Mesodermal cell (in vitro differentiated cells): Measurements from ENCODE around the gene MAP3K8.
A peak's percentile ranks its signal among the peaks of the same experiment; 100 is the strongest.
"Not testable (repeated sequence)": the region's sequence is repeated elsewhere in the genome, so short reads cannot be mapped to it uniquely, and the experiment has no call there.

Source experiments
- H3K27ac ChIP-seq: 2 replicates; pipeline ENCODE4 v1.7.0; 2013; ENCODE audit warnings: mild to moderate bottlenecking, low read depth, low read length, moderate library complexity; ENCODE audit not compliant: severe bottlenecking
- H3K36me3 ChIP-seq: 2 replicates; pipeline ENCODE4 v1.7.1; 2013; ENCODE audit warnings: mild to moderate bottlenecking, low read length, moderate library complexity; ENCODE audit not compliant: control insufficient read depth, insufficient read depth
- H3K4me1 ChIP-seq: one replicate; pipeline ENCODE4 v1.7.1; 2013; ENCODE audit warnings: mild to moderate bottlenecking, low read length; ENCODE audit not compliant: insufficient read depth, control insufficient read depth, poor library complexity, severe bottlenecking
- H3K4me3 ChIP-seq: 2 replicates; pipeline ENCODE4 v1.7.0; 2013; ENCODE audit warnings: low read length, control low read depth, mild to moderate bottlenecking; ENCODE audit not compliant: insufficient read depth, poor library complexity, severe bottlenecking; ENCODE audit errors: extremely low read depth
- H3K9me3 ChIP-seq: 2 replicates; pipeline ENCODE4 v1.7.1; 2013; ENCODE audit warnings: mild to moderate bottlenecking, low read length, moderate library complexity; ENCODE audit not compliant: control insufficient read depth
- WGBS, 2 experiments: methylation state at CpG; one replicate each; pipeline ENCODE4 v1.1.5; 2013; ENCODE audit warnings: missing lambda C conversion rate in 2 of 2; ENCODE audit not compliant: insufficient coverage in 2 of 2; 5-methylcytosine and 5-hydroxymethylcytosine counted together

Gene MAP3K8

GRCh38 chr10:30435073-30435422, 1.1 kb downstream of the MAP3K8 start:
- 2 to 3% methylated on average over 9 to 10 of the region's 13 CpGs for WGBS, 2 experiments
- peak overlapping the region; percentile 99 for H3K27ac ChIP-seq
- peaks cover 16% of the 10 kb centered on the region for H3K36me3 ChIP-seq
- H3K9me3 ChIP-seq, result no peaks in the 10 kb centered on the region
- peak overlapping the region; percentile 93 for H3K4me3 ChIP-seq
- H3K4me1 ChIP-seq, result peaks cover 15% of the 10 kb centered on the region

- Histone ChIP-seq H3K36me3 (peaks cover 19% of the 10 kb centered on the region), H3K27ac (peak overlapping the region; percentile 65), H3K4me1 (peaks cover 15% of the 10 kb centered on the region), H3K4me3 (peak overlapping the region; percentile 93)
- 56 to 66% methylated on average over 8 of the region's 15 CpGs for WGBS, 2 experiments
- not testable (repeated sequence) for H3K9me3 ChIP-seq
Measured at GRCh38 chr10:30435499-30436167, 1.6 kb downstream of the MAP3K8 start.

- peak overlapping the region; percentile 65 for H3K27ac ChIP-seq
- H3K36me3 ChIP-seq, result peaks cover 21% of the 10 kb centered on the region
- peaks cover 15% of the 10 kb centered on the region for H3K4me1 ChIP-seq
- 13% methylated on average over 3 to 4 of the region's 7 CpGs for WGBS, 2 experiments
- H3K9me3 ChIP-seq, result no peaks in the 10 kb centered on the region
- H3K4me3 ChIP-seq, result peak overlapping the region; percentile 93
Measured at GRCh38 chr10:30436191-30436611, 2.2 kb downstream of the MAP3K8 start.

GRCh38 chr10:30436671-30437030, 2.7 kb downstream of the MAP3K8 start:
- H3K27ac ChIP-seq, result peak overlapping the region; percentile 65

GRCh38 chr10:30437031-30437841, 3.3 kb downstream of the MAP3K8 start:
- Histone ChIP-seq H3K27ac (peak overlapping the region; percentile 65), H3K36me3 (peaks cover 31% of the 10 kb centered on the region), H3K4me1 (peaks cover 15% of the 10 kb centered on the region), H3K9me3 (no peaks in the 10 kb centered on the region), H3K4me3 (peak overlapping the region; percentile 93)
- WGBS, 2 experiments, result 50 to 55% methylated on average over 9 to 11 of the region's 13 CpGs

More at GRCh38 chr10:30436671-30437030, 2.7 kb downstream of the MAP3K8 start:
- 26 to 44% methylated on average over 3 of the region's 3 CpGs for WGBS, 2 experiments
- H3K4me3 ChIP-seq, result peak overlapping the region; percentile 93
- H3K36me3 ChIP-seq, result peaks cover 25% of the 10 kb centered on the region
- peaks cover 15% of the 10 kb centered on the region for H3K4me1 ChIP-seq
- H3K9me3 ChIP-seq, result no peaks in the 10 kb centered on the region

GRCh38 chr10:30438021-30438850, 4.3 kb downstream of the MAP3K8 start:
- Histone ChIP-seq H3K4me1 (peaks cover 15% of the 10 kb centered on the region), H3K9me3 (no peaks in the 10 kb centered on the region), H3K36me3 (peaks cover 40% of the 10 kb centered on the region), H3K27ac (peak overlapping the region; percentile 42), H3K4me3 (no peak overlapping the region)
- WGBS, 2 experiments, result 63 to 73% methylated on average over 4 to 5 of the region's 5 CpGs

- H3K4me1 ChIP-seq, result peaks cover 15% of the 10 kb centered on the region
- WGBS, 2 experiments, result 93 to 95% methylated on average over 2 of the region's 3 CpGs
- H3K4me3 ChIP-seq, result no peak overlapping the region
- no peak overlapping the region for H3K27ac ChIP-seq
- H3K36me3 ChIP-seq, result peaks cover 45% of the 10 kb centered on the region
- H3K9me3 ChIP-seq, result no peaks in the 10 kb centered on the region
Measured at GRCh38 chr10:30439931-30440330, 5.9 kb downstream of the MAP3K8 start.

- peaks cover 15% of the 10 kb centered on the region for H3K4me1 ChIP-seq
- peaks cover 49% of the 10 kb centered on the region for H3K36me3 ChIP-seq
- 91 to 92% methylated on average over 3 of the region's 4 CpGs for WGBS, 2 experiments
Measured at GRCh38 chr10:30442019-30442606, 8.1 kb downstream of the MAP3K8 start.

GRCh38 chr10:30443049-30443448, 9.1 kb downstream of the MAP3K8 start:
- no CpG with 5 or more reads among the region's 3 CpGs for WGBS, 2 experiments
- H3K4me3 ChIP-seq, result no peak overlapping the region
- H3K4me1 ChIP-seq, result peaks cover 7% of the 10 kb centered on the region
- no peak overlapping the region for H3K27ac ChIP-seq
- no peaks in the 10 kb centered on the region for H3K9me3 ChIP-seq
- peaks cover 59% of the 10 kb centered on the region for H3K36me3 ChIP-seq

More at GRCh38 chr10:30442019-30442606, 8.1 kb downstream of the MAP3K8 start:
- H3K27ac ChIP-seq, result no peak overlapping the region
- no peak overlapping the region for H3K4me3 ChIP-seq
- no peaks in the 10 kb centered on the region for H3K9me3 ChIP-seq

- WGBS, 2 experiments, result 50 to 58% methylated on average over 2 of the region's 2 CpGs
- no peak overlapping the region for H3K4me3 ChIP-seq
- no peak overlapping the region for H3K27ac ChIP-seq
- H3K36me3 ChIP-seq, result peaks cover 64% of the 10 kb centered on the region
- H3K9me3 ChIP-seq, result no peaks in the 10 kb centered on the region
- H3K4me1 ChIP-seq, result no peaks in the 10 kb centered on the region
Measured at GRCh38 chr10:30445711-30446110, 11.7 kb downstream of the MAP3K8 start.
